GM19455 (cell line): Measurements from ENCODE around the gene THTPA.
"Not testable (repeated sequence)": the region's sequence is repeated elsewhere in the genome, so short reads cannot be mapped to it uniquely, and the experiment has no call there.

Experiments
- ATAC-seq: cut with Tn5 transposase; IDR thresholded peaks from one replicate; pipeline ENCODE4 v1.9.1; 2021; ENCODE audit not compliant: unreplicated experiment

Gene THTPA

GRCh38 chr14:23582906-23583760 is 27.1 kb downstream of the THTPA start:
- no peak for ATAC-seq

- not testable (repeated sequence) for ATAC-seq
Observed at GRCh38 chr14:23583761-23584526, 27.9 kb downstream of the THTPA start.

- ATAC-seq: not testable (repeated sequence)
Observed at GRCh38 chr14:23584527-23585203, 28.6 kb downstream of the THTPA start.

GRCh38 chr14:23588884-23589598 is 33.0 kb downstream of the THTPA start:
- ATAC-seq: peak; percentile 95

- no peak for ATAC-seq
Observed at GRCh38 chr14:23589606-23590005, 33.5 kb downstream of the THTPA start.

GRCh38 chr14:23590198-23590597 is 34.1 kb downstream of the THTPA start:
- no peak for ATAC-seq

GRCh38 chr14:23594191-23594590 is 38.1 kb downstream of the THTPA start:
- not testable (repeated sequence) for ATAC-seq

GRCh38 chr14:23600322-23600707 is 44.2 kb downstream of the THTPA start:
- no peak for ATAC-seq

GRCh38 chr14:23600806-23601205 is 44.7 kb downstream of the THTPA start:
- no peak for ATAC-seq

GRCh38 chr14:23601424-23601823 is 45.4 kb downstream of the THTPA start:
- ATAC-seq: no peak

GRCh38 chr14:23601845-23602180 is 45.7 kb downstream of the THTPA start:
- ATAC-seq: no peak

- no peak for ATAC-seq
Observed at GRCh38 chr14:23602181-23603095, 46.4 kb downstream of the THTPA start.

- ATAC-seq: no peak
Observed at GRCh38 chr14:23603103-23603502, 47.0 kb downstream of the THTPA start.

- no peak for ATAC-seq
Observed at GRCh38 chr14:23604148-23604547, 48.1 kb downstream of the THTPA start.

GRCh38 chr14:23604675-23605170 is 48.7 kb downstream of the THTPA start:
- no peak for ATAC-seq

- ATAC-seq: peak; percentile 71
Observed at GRCh38 chr14:23605931-23606585, 50.0 kb downstream of the THTPA start.

GRCh38 chr14:23608454-23608853 is 52.4 kb downstream of the THTPA start:
- ATAC-seq: no peak

- ATAC-seq: no peak
Observed at GRCh38 chr14:23609001-23609400, 52.9 kb downstream of the THTPA start.

GRCh38 chr14:23609411-23610089 is 53.5 kb downstream of the THTPA start:
- ATAC-seq: not testable (repeated sequence)
